Measurements from ENCODE around the gene NOL12. TPM values are rescaled to one million over a fixed set of nuclear protein-coding genes. Genes with fewer than 3 reads are reported as not detected.

Gene NOL12
- total and polyA plus RNA-seq, 10 donors: 24.0 to 55.3 (median 30.7) TPM

- intact Hi-C loops (cut with DNase I; ENCODE audit: low total_unique reads): no loop called here
- WGBS, 5 donors: 90 to 100% (median 96%) methylated on average over 1 of the region's 1 CpG
- TF ChIP-seq CTCF (IDR thresholded peaks at IDR 0.05 in 8 of 11, conservative IDR thresholded peaks at IDR 0.05 in 3 of 11) (no peak), POLR2A (IDR thresholded peaks at IDR 0.05) (no peak), POLR2AphosphoS5 (IDR thresholded peaks at IDR 0.05) (no peak)
- DNase-seq: no peak
- no peaks in the 10 kb centered on the region for H3K27me3 ChIP-seq (replicated peaks in 1 of 7)
- H3K9me3 ChIP-seq: no peaks in the 10 kb centered on the region
- H3K4me1 ChIP-seq: peaks cover 0 to 39% (median 8%) of the 10 kb centered on the region in 6 donors
- H3K36me3 ChIP-seq: peaks cover 0 to under 1% (median 0%) of the 10 kb centered on the region in 6 donors
- H3K27ac ChIP-seq: peak overlapping the region in 4 of 8 donors; percentile 13 to 51 (median 29)
- no peak overlapping the region for H3K4me3 ChIP-seq
Measured at GRCh38 chr22:37728620-37729019, 42.5 kb downstream of the NOL12 start.

- Histone ChIP-seq H3K9me3 (no peaks in the 10 kb centered on the region), H3K4me1 (peaks cover 0 to 57% (median 18%) of the 10 kb centered on the region in 6 donors), H3K27me3 (replicated peaks in 1 of 7) (no peaks in the 10 kb centered on the region), H3K4me3 (no peak overlapping the region), H3K27ac (peak overlapping the region in 7 of 8 donors; percentile 44 to 81 (median 65)), H3K36me3 (no peaks in the 10 kb centered on the region)
- 85 to 96% (median 88%) methylated on average over 13 of the region's 13 CpGs for WGBS, 5 donors
- intact Hi-C loops (cut with DNase I; ENCODE audit: low total_unique reads): no loop called here
- no peak for DNase-seq
- TF ChIP-seq POLR2A (IDR thresholded peaks at IDR 0.05) (no peak), CTCF (IDR thresholded peaks at IDR 0.05 in 8 of 11, conservative IDR thresholded peaks at IDR 0.05 in 3 of 11) (peak in 5 of 11 experiments; percentile 15 to 36 (median 28)), POLR2AphosphoS5 (IDR thresholded peaks at IDR 0.05) (no peak)
Measured at GRCh38 chr22:37731804-37732471, 45.8 kb downstream of the NOL12 start.

GRCh38 chr22:37732699-37733607 lies 46.8 kb downstream of the NOL12 start:
- DNase-seq: no peak
- Histone ChIP-seq H3K4me3 (no peak overlapping the region), H3K9me3 (no peaks in the 10 kb centered on the region), H3K4me1 (peaks cover 0 to 59% (median 19%) of the 10 kb centered on the region in 6 donors), H3K36me3 (no peaks in the 10 kb centered on the region), H3K27ac (no peak overlapping the region), H3K27me3 (replicated peaks in 1 of 7) (no peaks in the 10 kb centered on the region)
- intact Hi-C loops (cut with DNase I; ENCODE audit: low total_unique reads): no loop called here
- TF ChIP-seq POLR2A (IDR thresholded peaks at IDR 0.05): no peak
- TF ChIP-seq POLR2AphosphoS5 (IDR thresholded peaks at IDR 0.05): no peak
- TF ChIP-seq CTCF (IDR thresholded peaks at IDR 0.05 in 8 of 11, conservative IDR thresholded peaks at IDR 0.05 in 3 of 11): no peak
- 81 to 89% (median 84%) methylated on average over 17 to 19 of the region's 19 CpGs for WGBS, 5 donors

Data from spleen (tissue), 11 donors.